ENCODE results near the gene P3H4. TPM values are rescaled to one million over a fixed set of nuclear protein-coding genes. Genes with fewer than 3 reads are reported as not detected.

P3H4 gene
- total RNA-seq, 3 donors from 2014 or later: 10.7 to 14.0 (median 12.1) TPM

GRCh38 chr17:41803049-41804020, 8.4 kb downstream of the P3H4 start:
- intact Hi-C loops (cut with DNase I, micrococcal nuclease): loop anchor here (2.0 to 5.0 kb wide), 2 partner anchors 65 to 66 kb away; no protein-coding TSS in a partner anchor
- DNase-seq (no peak), ATAC-seq (no peak)
- no peaks in the 10 kb centered on the region for H3K9me3 ChIP-seq
- H3K36me3 ChIP-seq (ENCODE audit: low read depth): no peaks in the 10 kb centered on the region
- TF ChIP-seq CTCF (IDR thresholded peaks at IDR 0.05): no peak
- H3K4me1 ChIP-seq (ENCODE audit: low read depth): peaks cover 38% of the 10 kb centered on the region
- no peak overlapping the region for H3K4me3 ChIP-seq

- Histone ChIP-seq H3K9me3 (no peaks in the 10 kb centered on the region), H3K4me3 (no peak overlapping the region), H3K4me1 (ENCODE audit: low read depth) (peaks cover 23% of the 10 kb centered on the region), H3K36me3 (ENCODE audit: low read depth) (no peaks in the 10 kb centered on the region)
- TF ChIP-seq CTCF (IDR thresholded peaks at IDR 0.05): peak; percentile 83
- DNase-seq (peak; percentile 82 to 95 (median 90)), ATAC-seq (peak; percentile 78)
- intact Hi-C loops (cut with DNase I, micrococcal nuclease): loop anchor here (2.0 to 5.0 kb wide), 2 partner anchors 63 to 64 kb away; no protein-coding TSS in a partner anchor
Observed at GRCh38 chr17:41801374-41802271, 10.1 kb downstream of the P3H4 start.

- no peaks in the 10 kb centered on the region for H3K9me3 ChIP-seq
- DNase-seq: peak; percentile 91 to 93 (median 91)
- no peaks in the 10 kb centered on the region for H3K36me3 ChIP-seq (ENCODE audit: low read depth)
- peak; percentile 92 for ATAC-seq
- H3K4me1 ChIP-seq (ENCODE audit: low read depth): peaks cover 20% of the 10 kb centered on the region
- intact Hi-C loops (cut with DNase I, micrococcal nuclease): loop anchor here in 1 of 2 donors (5.0 kb wide), 1 partner anchor 63 kb away; no protein-coding TSS in a partner anchor
- no peak overlapping the region for H3K4me3 ChIP-seq
- TF ChIP-seq CTCF (IDR thresholded peaks at IDR 0.05): no peak
Observed at GRCh38 chr17:41800601-41801373, 11.0 kb downstream of the P3H4 start.

GRCh38 chr17:41799366-41799765, 12.4 kb downstream of the P3H4 start:
- Histone ChIP-seq H3K4me3 (no peak overlapping the region), H3K9me3 (no peaks in the 10 kb centered on the region), H3K36me3 (ENCODE audit: low read depth) (no peaks in the 10 kb centered on the region), H3K4me1 (ENCODE audit: low read depth) (peaks cover 23% of the 10 kb centered on the region)
- ATAC-seq (no peak), DNase-seq (no peak)
- intact Hi-C loops (cut with DNase I, micrococcal nuclease): no loop called here
- TF ChIP-seq CTCF (IDR thresholded peaks at IDR 0.05): no peak

- DNase-seq: no peak
- no peaks in the 10 kb centered on the region for H3K36me3 ChIP-seq (ENCODE audit: low read depth)
- no peak for TF ChIP-seq CTCF (IDR thresholded peaks at IDR 0.05)
- peaks cover 42% of the 10 kb centered on the region for H3K4me1 ChIP-seq (ENCODE audit: low read depth)
- no peaks in the 10 kb centered on the region for H3K9me3 ChIP-seq
- ATAC-seq: no peak
- intact Hi-C loops (cut with DNase I, micrococcal nuclease): no loop called here
- no peak overlapping the region for H3K4me3 ChIP-seq
Observed at GRCh38 chr17:41797377-41797776, 14.4 kb downstream of the P3H4 start.
